HepG2 (cell line): ENCODE data around the gene DPF1.

Experiments
- BRCA1 ChIP-seq: sonication (generic); formaldehyde crosslinking; IDR thresholded peaks from 2 replicates; pipeline ENCODE4 v1.4.0; 2020; ENCODE audit warnings: missing genetic modification reagents
- FOXA1 ChIP-seq, 2 experiments: fragments of 450-650 bp in 1 of 2; sonication (generic) in 1 of 2; formaldehyde crosslinking in 1 of 2; IDR thresholded peaks; 2 replicates each; pipeline versions ENCODE4 v1.4.0 to v1.6.1; 2016 to 2020; ENCODE audit warnings: missing genetic modification reagents in 1 of 2
- MAFK ChIP-seq, 2 experiments: IDR thresholded peaks in 1 of 2; conservative IDR thresholded peaks in 1 of 2; 2 replicates each; pipeline ENCODE4 v1.6.1; 2011; ENCODE audit warnings: improper control_type of control experiment in 2 of 2, low read length in 2 of 2
- TF ChIP-seq, protein P1 (sequence below), 2 experiments: sonication (generic) in 1 of 2; formaldehyde crosslinking in 1 of 2; IDR thresholded peaks; 2 replicates each; pipeline versions ENCODE4 v1.5.1 to v1.6.1; 2011 to 2020; ENCODE audit warnings: borderline replicate concordance in 1 of 2, low read depth in 1 of 2, low read length in 1 of 2, mild to moderate bottlenecking in 1 of 2, missing genetic modification reagents in 1 of 2, moderate library complexity in 1 of 2
- TF ChIP-seq, protein P2 (sequence below): sonication (generic); formaldehyde crosslinking; IDR thresholded peaks from 2 replicates; pipeline ENCODE4 v1.5.0; 2020; ENCODE audit warnings: mild to moderate bottlenecking, missing genetic modification reagents, moderate library complexity

DNA sequence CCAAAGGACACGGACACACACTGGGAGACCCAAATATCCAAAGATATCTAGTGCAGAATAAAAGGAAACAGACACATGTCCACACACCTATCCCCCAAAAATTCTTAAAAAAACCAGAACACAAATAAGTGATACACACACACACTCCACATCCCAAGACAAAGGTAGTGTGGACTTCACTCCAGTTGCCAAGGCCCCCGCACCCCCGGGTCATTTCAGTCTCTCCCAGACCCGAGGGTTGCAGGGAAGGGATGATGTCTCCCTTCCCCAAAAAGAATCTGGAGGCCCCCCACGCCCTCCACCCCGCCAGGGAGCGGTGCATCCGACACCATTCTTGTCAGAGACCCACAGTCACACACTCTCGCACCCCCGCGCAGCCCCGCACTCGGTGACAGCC, 407 bp downstream of the DPF1 start:
- no peak for TF ChIP-seq BRCA1 (CRISPR knock-in tag)
- TF ChIP-seq, protein P1, sequence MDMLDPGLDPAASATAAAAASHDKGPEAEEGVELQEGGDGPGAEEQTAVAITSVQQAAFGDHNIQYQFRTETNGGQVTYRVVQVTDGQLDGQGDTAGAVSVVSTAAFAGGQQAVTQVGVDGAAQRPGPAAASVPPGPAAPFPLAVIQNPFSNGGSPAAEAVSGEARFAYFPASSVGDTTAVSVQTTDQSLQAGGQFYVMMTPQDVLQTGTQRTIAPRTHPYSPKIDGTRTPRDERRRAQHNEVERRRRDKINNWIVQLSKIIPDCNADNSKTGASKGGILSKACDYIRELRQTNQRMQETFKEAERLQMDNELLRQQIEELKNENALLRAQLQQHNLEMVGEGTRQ (IDR thresholded peaks at IDR 0.05; ENCODE audit: low read depth, low read length), result no peak
- TF ChIP-seq, protein P1 (CRISPR knock-in tag; IDR thresholded peaks at IDR 0.05; ENCODE audit: borderline replicate concordance), result no peak
- no peak for TF ChIP-seq FOXA1 (IDR thresholded peaks at IDR 0.05)
- no peak for TF ChIP-seq FOXA1 (CRISPR knock-in tag; IDR thresholded peaks at IDR 0.05)
- TF ChIP-seq, protein P2, sequence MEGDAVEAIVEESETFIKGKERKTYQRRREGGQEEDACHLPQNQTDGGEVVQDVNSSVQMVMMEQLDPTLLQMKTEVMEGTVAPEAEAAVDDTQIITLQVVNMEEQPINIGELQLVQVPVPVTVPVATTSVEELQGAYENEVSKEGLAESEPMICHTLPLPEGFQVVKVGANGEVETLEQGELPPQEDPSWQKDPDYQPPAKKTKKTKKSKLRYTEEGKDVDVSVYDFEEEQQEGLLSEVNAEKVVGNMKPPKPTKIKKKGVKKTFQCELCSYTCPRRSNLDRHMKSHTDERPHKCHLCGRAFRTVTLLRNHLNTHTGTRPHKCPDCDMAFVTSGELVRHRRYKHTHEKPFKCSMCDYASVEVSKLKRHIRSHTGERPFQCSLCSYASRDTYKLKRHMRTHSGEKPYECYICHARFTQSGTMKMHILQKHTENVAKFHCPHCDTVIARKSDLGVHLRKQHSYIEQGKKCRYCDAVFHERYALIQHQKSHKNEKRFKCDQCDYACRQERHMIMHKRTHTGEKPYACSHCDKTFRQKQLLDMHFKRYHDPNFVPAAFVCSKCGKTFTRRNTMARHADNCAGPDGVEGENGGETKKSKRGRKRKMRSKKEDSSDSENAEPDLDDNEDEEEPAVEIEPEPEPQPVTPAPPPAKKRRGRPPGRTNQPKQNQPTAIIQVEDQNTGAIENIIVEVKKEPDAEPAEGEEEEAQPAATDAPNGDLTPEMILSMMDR (CRISPR knock-in tag), result no peak
- no peak for TF ChIP-seq MAFK (conservative IDR thresholded peaks at IDR 0.05 in 1 of 2, IDR thresholded peaks at IDR 0.05 in 1 of 2; ENCODE audit: low read length in 2 of 2)
